Peyer's patch (tissue), 4 donors: ENCODE measurements around the gene ZNF224. TPM values are rescaled to one million over a fixed set of nuclear protein-coding genes. Genes with fewer than 3 reads are reported as not detected.
A peak's percentile ranks its signal among the peaks of the same experiment; 100 is the strongest.

Experiments used
- DNase-seq, 3 donors: peaks; one replicate each; pipeline ENCODE4 v3.0.0-alpha.2; 2017 to 2019
- H3K27ac ChIP-seq, 4 donors: fragments of 200-600 bp; sonication (generic); one replicate each; pipeline ENCODE4 v1.5.1; 2016 to 2019
- H3K27me3 ChIP-seq, 2 donors: fragments of 200-600 bp; sonication (generic); one replicate each; pipeline ENCODE4 v1.5.1; 2019
- H3K36me3 ChIP-seq, 3 donors: fragments of 200-600 bp; sonication (generic); one replicate each; pipeline ENCODE4 v1.5.1; 2016 to 2019
- H3K4me1 ChIP-seq, 4 donors: fragments of 200-600 bp; sonication (generic); one replicate each; pipeline ENCODE4 v1.5.1; 2016 to 2019
- H3K4me3 ChIP-seq, 4 donors: fragments of 200-600 bp; sonication (generic); 1 replicate in 3 of 4; 2 replicates in 1 of 4; pipeline ENCODE4 v1.5.1; 2016 to 2019; ENCODE audit warnings: mild to moderate bottlenecking in 1 of 4
- H3K9me3 ChIP-seq, 4 donors: fragments of 200-600 bp; sonication (generic); one replicate each; pipeline ENCODE4 v1.5.1; 2016 to 2019; ENCODE audit warnings: mild to moderate bottlenecking in 1 of 4
- POLR2A ChIP-seq, 2 donors: fragments of 450-650 bp; IDR thresholded peaks; one replicate each; pipeline ENCODE4 v1.5.1; 2017; ENCODE audit warnings: antibody characterized with exemption in 2 of 2, mild to moderate bottlenecking in 2 of 2, moderate library complexity in 2 of 2
- total RNA-seq, 4 donors: library from RNA; depleted of rRNA; stranded (reverse); fragments of >200 nt; gene quantifications; one replicate each; pipeline ENCODE4 v1.1.0, GENCODE V29; 2016
- TF ChIP-seq, protein P1 (sequence below), 6 experiments: fragments of 450-650 bp in 4 of 6; fragments of 200-600 bp in 2 of 6; sonication (generic) in 1 of 6; IDR thresholded peaks; one replicate each; pipeline ENCODE4 v1.5.1; 2017 to 2019; ENCODE audit warnings: antibody characterized with exemption in 6 of 6, mild to moderate bottlenecking in 3 of 6, moderate library complexity in 1 of 6

Gene ZNF224
- total RNA-seq, result 10 to 100 TPM; 29.8 to 60.5 (median 48.5) TPM

DNA sequence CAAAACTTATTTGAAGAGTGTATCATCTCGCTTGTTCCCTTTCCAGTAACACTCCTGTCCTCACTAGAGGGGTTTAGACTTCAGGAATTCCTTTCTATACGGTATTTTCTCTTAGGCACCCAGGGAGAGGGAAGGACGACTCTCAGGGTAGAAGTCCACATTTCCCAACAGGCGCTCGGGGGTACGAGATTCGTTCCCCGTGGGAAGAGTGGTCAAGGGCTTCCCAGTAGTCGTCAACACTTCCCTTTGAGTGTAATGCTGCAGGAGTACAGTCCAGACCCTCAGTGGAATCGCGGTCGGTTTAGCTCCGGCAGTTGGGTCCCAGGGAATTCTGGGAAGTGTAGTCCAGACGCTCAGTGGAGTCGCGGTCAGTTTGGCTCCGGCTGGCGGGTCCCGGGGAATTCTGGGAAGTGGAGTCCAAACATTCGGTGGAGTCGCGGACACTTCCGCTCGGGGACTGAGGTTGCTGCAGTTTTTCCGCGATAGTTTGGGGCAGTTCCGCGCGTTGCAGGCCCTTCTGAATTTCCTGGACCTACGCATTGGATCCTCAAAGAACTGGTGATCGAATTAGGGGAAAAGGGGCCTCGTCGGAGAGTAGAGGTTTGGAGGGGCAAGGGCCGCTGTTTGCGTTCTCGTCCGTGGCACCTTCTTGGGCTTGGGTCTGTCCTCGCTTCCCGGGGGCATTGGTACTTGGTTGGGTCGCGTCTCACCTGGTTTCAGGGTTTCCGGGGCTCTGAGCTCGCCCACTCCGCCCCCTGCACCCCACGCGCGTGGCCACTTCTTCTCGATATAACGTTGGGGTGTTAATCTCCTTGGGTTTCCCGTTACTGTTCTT is at the start of gene ZNF224:
Gene ZNF224 (plus strand): TSS at position 431 of the 835 bp plus-strand sequence. CDS start 3,513 bp downstream, outside the sequence.
- H3K27me3 ChIP-seq, result no peaks in the 10 kb centered on the region
- H3K9me3 ChIP-seq, result no peaks in the 10 kb centered on the region
- peak within 1 kb of the TSS; percentile 64 to 76 (median 69) for H3K27ac ChIP-seq
- H3K4me3 ChIP-seq, result peak within 1 kb of the TSS; percentile 61 to 82 (median 75)
- H3K36me3 ChIP-seq, result peaks cover 0 to 28% (median 0%) of the 10 kb centered on the region in 3 donors
- TF ChIP-seq, protein P1, sequence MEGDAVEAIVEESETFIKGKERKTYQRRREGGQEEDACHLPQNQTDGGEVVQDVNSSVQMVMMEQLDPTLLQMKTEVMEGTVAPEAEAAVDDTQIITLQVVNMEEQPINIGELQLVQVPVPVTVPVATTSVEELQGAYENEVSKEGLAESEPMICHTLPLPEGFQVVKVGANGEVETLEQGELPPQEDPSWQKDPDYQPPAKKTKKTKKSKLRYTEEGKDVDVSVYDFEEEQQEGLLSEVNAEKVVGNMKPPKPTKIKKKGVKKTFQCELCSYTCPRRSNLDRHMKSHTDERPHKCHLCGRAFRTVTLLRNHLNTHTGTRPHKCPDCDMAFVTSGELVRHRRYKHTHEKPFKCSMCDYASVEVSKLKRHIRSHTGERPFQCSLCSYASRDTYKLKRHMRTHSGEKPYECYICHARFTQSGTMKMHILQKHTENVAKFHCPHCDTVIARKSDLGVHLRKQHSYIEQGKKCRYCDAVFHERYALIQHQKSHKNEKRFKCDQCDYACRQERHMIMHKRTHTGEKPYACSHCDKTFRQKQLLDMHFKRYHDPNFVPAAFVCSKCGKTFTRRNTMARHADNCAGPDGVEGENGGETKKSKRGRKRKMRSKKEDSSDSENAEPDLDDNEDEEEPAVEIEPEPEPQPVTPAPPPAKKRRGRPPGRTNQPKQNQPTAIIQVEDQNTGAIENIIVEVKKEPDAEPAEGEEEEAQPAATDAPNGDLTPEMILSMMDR (IDR thresholded peaks at IDR 0.05), result no peak
- peak in 1 of 2 donors; percentile 32 for TF ChIP-seq POLR2A (IDR thresholded peaks at IDR 0.05)
- peaks cover 0 to 13% (median 0%) of the 10 kb centered on the region in 4 donors for H3K4me1 ChIP-seq
- peak; percentile 88 to 96 (median 90) for DNase-seq

DNA sequence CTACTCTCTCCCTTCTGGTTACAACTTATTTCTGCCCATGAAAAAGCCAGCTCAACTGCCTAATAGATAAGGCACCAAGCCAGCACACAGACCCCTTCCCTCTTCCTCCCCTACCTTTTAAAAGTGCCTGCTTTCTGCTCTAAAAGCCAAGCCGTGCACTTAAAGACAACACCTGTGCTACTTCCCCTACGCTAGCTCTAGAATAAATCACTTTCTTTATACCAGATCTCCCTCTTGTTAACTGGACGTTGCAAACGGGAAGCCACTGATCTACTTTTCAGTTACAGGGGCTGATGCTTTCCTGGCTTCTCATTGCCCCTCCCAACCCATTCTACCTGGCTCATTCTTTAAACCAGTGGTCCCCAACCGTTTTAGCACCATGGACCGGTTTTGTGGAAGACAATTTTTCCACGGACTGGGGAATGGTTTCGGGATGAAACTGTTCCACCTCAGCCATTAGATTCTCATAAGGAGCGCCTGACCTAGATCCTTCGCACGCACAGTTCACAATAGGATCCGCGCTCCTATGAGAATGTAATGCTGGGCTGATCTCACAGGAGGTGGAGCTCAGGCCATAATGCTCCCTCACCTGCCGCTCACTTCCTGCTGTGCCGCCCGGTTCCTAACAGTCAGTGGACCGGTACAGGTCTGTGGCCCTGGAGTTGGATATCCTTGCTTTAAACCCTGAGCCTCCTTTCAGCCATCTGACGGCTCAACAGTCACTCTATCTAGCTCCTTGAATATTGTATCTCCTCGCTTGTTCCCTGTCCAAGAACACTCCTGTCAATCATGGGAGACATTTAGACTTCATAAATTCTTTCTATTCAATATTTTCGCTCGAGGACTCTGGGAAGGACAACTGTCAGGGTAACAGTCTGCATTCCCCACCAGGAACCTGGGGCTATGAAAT is 43.2 kb upstream of the ZNF224 start:
- Histone ChIP-seq H3K4me3 (peak overlapping the region; percentile 37 to 78 (median 58)), H3K36me3 (peaks cover 0 to 14% (median 0%) of the 10 kb centered on the region in 3 donors), H3K27me3 (no peaks in the 10 kb centered on the region), H3K4me1 (peaks cover 0 to 8% (median 0%) of the 10 kb centered on the region in 4 donors), H3K27ac (peak overlapping the region in 3 of 4 donors; percentile 29 to 73 (median 73)), H3K9me3 (no peaks in the 10 kb centered on the region)
- TF ChIP-seq, protein P1 (IDR thresholded peaks at IDR 0.05), result no peak
- TF ChIP-seq POLR2A (IDR thresholded peaks at IDR 0.05), result no peak
- DNase-seq, result peak in 2 of 3 donors; percentile 60 to 64

- DNase-seq, result peak; percentile 86 to 97 (median 93)
- Histone ChIP-seq H3K4me3 (peak within 1 kb of the TSS; percentile 37 to 78 (median 58)), H3K27ac (peak within 1 kb of the TSS; percentile 18 to 73 (median 51)), H3K4me1 (peaks cover 0 to 8% (median 0%) of the 10 kb centered on the region in 4 donors), H3K9me3 (no peaks in the 10 kb centered on the region), H3K36me3 (peaks cover 0 to 19% (median 0%) of the 10 kb centered on the region in 3 donors), H3K27me3 (no peaks in the 10 kb centered on the region)
- TF ChIP-seq, protein P1 (IDR thresholded peaks at IDR 0.05), result no peak
- no peak for TF ChIP-seq POLR2A (IDR thresholded peaks at IDR 0.05)
Observed at GRCh38 chr19:44051650-44052402, 42.3 kb upstream of the ZNF224 start, which contains the start of gene ZNF223. Gene ZNF223, plus strand, starts transcription at chr19:44052036. Its CDS starts 3,141 bp downstream, at chr19:44055177.

DNA sequence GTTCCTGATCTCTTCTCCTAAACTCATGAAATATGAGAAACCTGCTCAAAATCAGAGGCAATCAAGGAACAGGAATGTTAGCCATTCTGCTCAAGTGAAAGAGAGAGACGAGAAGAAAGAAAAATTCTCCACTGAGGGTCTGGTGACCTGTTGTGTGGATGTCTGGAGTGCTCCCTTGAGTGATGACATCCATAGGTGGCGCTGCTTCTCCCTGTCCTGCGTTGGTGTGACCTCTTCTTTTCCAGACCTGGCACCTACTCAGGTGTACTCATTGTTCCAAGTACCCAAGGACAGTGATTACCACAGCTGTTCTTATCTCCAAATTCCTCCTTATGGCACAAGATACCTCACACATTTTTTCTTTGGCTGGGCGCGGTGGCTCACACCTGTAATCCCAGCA is 38.3 kb upstream of the ZNF224 start:
- H3K27me3 ChIP-seq, result no peaks in the 10 kb centered on the region
- peaks cover 0 to 6% (median 0%) of the 10 kb centered on the region in 4 donors for H3K9me3 ChIP-seq
- TF ChIP-seq POLR2A (IDR thresholded peaks at IDR 0.05), result no peak
- TF ChIP-seq, protein P1 (IDR thresholded peaks at IDR 0.05), result no peak
- no peak overlapping the region for H3K27ac ChIP-seq
- peaks cover 0 to 8% (median 0%) of the 10 kb centered on the region in 4 donors for H3K4me1 ChIP-seq
- H3K36me3 ChIP-seq, result peaks cover 0 to 56% (median 0%) of the 10 kb centered on the region in 3 donors
- no peak overlapping the region for H3K4me3 ChIP-seq
- DNase-seq, result no peak
